Stomach (tissue), 4 donors: Measurements from ENCODE around the gene CDCP2.

Experiments
- CTCF ChIP-seq, 7 experiments: fragments of 450-650 bp in 4 of 7; fragments of 200-600 bp in 3 of 7; sonication (generic) in 3 of 7; IDR thresholded peaks; one replicate each; pipeline ENCODE4 v1.5.1; 2016 to 2019; ENCODE audit warnings: antibody characterized with exemption in 7 of 7, control low read depth in 2 of 7, mild to moderate bottlenecking in 1 of 7
- EP300 ChIP-seq: sonication (generic); formaldehyde crosslinking; IDR thresholded peaks from one replicate; pipeline ENCODE4 v1.6.1; 2017; ENCODE audit warnings: antibody characterized with exemption
- POLR2A ChIP-seq, 4 donors: fragments of 450-650 bp; IDR thresholded peaks; one replicate each; pipeline ENCODE4 v1.6.1; 2016; ENCODE audit warnings: antibody characterized with exemption in 4 of 4, control low read depth in 2 of 4, mild to moderate bottlenecking in 1 of 4, moderate library complexity in 1 of 4
- POLR2AphosphoS5 ChIP-seq, 3 donors: sonication (generic); formaldehyde crosslinking; IDR thresholded peaks; one replicate each; pipeline ENCODE4 v1.6.1; 2016; ENCODE audit warnings: antibody characterized with exemption in 3 of 3

GRCh38 chr1:54161495-54162168 is 8.8 kb upstream of the CDCP2 start:
- TF ChIP-seq CTCF (IDR thresholded peaks at IDR 0.05) (no peak), POLR2AphosphoS5 (IDR thresholded peaks at IDR 0.05) (no peak), POLR2A (IDR thresholded peaks at IDR 0.05) (no peak), EP300 (no peak)
